Neural cell (in vitro differentiated cells): ENCODE measurements around the gene NGEF. TPM values are rescaled to one million over a fixed set of nuclear protein-coding genes. Genes with fewer than 3 reads are reported as not detected.

Experiments used
- H2AFZ ChIP-seq: fragments of 200-600, 300-800 bp; sonication (generic), shearing (Covaris generic); 2 replicates; pipeline ENCODE4 v1.6.0; 2014; ENCODE audit warnings: low read depth, mild to moderate bottlenecking, antibody characterized with exemption, low read length, moderate library complexity
- H3F3A ChIP-seq: fragments of 200-600 bp; shearing (Covaris generic); 2 replicates; pipeline ENCODE4 v1.6.1; 2016; ENCODE audit warnings: mild to moderate bottlenecking, moderate library complexity, mixed read lengths, antibody characterized with exemption, low read length; ENCODE audit not compliant: insufficient read depth, poor library complexity, severe bottlenecking
- H3K27ac ChIP-seq: fragments of 200-600, 300-800 bp; sonication (generic), shearing (Covaris generic); 2 replicates; pipeline ENCODE4 v1.5.1; 2014; ENCODE audit warnings: mild to moderate bottlenecking, low read length, moderate library complexity
- H3K27me3 ChIP-seq: fragments of 300-800, 200-600 bp; sonication (generic), shearing (Covaris generic); 2 replicates; pipeline ENCODE4 v1.6.0; 2014; ENCODE audit warnings: mild to moderate bottlenecking, low read depth, low read length, moderate library complexity; ENCODE audit not compliant: insufficient read depth
- H3K36me3 ChIP-seq: fragments of 300-800, 200-600 bp; sonication (generic), shearing (Covaris generic); 2 replicates; pipeline ENCODE4 v1.5.1; 2014; ENCODE audit warnings: mild to moderate bottlenecking, antibody characterized with exemption, low read length, moderate library complexity; ENCODE audit not compliant: insufficient read depth
- H3K4me2 ChIP-seq: fragments of 300-800, 200-600 bp; sonication (generic), shearing (Covaris generic); 2 replicates; pipeline ENCODE4 v1.6.0; 2014; ENCODE audit warnings: mild to moderate bottlenecking, low read length
- H3K4me3 ChIP-seq: fragments of 300-800, 200-600 bp; sonication (generic), shearing (Covaris generic); 2 replicates; pipeline ENCODE4 v1.5.1; 2014; ENCODE audit warnings: mild to moderate bottlenecking, low read length, moderate library complexity
- H3K79me2 ChIP-seq: fragments of 200-600 bp; shearing (Covaris generic); replicated peaks from 2 replicates; pipeline ENCODE4 v1.6.0; 2014; ENCODE audit warnings: mild to moderate bottlenecking, low read length, moderate library complexity; ENCODE audit not compliant: insufficient read depth
- H3K9ac ChIP-seq: fragments of 300-800, 200-600 bp; sonication (generic), shearing (Covaris generic); 2 replicates; pipeline ENCODE4 v1.6.1; 2016; ENCODE audit warnings: mild to moderate bottlenecking, low read length, mixed read lengths
- H3K9me2 ChIP-seq: fragments of 200-600 bp; shearing (Covaris generic); 2 replicates; pipeline ENCODE4 v1.6.1; 2016; ENCODE audit warnings: mild to moderate bottlenecking, low read length, mixed read lengths; ENCODE audit not compliant: insufficient read depth
- H3K9me3 ChIP-seq: fragments of 200-600, 300-800 bp; sonication (generic), shearing (Covaris generic); 2 replicates; pipeline ENCODE4 v1.6.1; 2016; ENCODE audit warnings: mild to moderate bottlenecking, mixed run types, low read length, moderate library complexity, mixed read lengths
- H4K20me1 ChIP-seq: fragments of 200-600 bp; shearing (Covaris generic); 2 replicates; pipeline ENCODE4 v1.6.1; 2016; ENCODE audit warnings: mild to moderate bottlenecking, mixed run types; ENCODE audit not compliant: insufficient read depth
- EP300 ChIP-seq: fragments of 450-650 bp; conservative IDR thresholded peaks from 2 replicates; pipeline ENCODE4 v1.6.1; 2014; ENCODE audit warnings: antibody characterized with exemption, mild to moderate bottlenecking, moderate library complexity; ENCODE audit not compliant: poor library complexity, severe bottlenecking
- EZH2 ChIP-seq: fragments of 200-600, 300-800 bp; shearing (Covaris generic), sonication (generic); IDR thresholded peaks from 2 replicates; pipeline ENCODE4 v1.6.1; 2014; ENCODE audit warnings: antibody characterized with exemption, low read length, borderline replicate concordance, mild to moderate bottlenecking; ENCODE audit not compliant: insufficient read depth, poor library complexity, severe bottlenecking
- MXI1 ChIP-seq: fragments of 450-650 bp; conservative IDR thresholded peaks from 2 replicates; pipeline ENCODE4 v1.6.1; 2014; ENCODE audit warnings: antibody characterized with exemption, mild to moderate bottlenecking; ENCODE audit not compliant: poor library complexity, severe bottlenecking
- POLR2AphosphoS5 ChIP-seq: IDR thresholded peaks from 2 replicates; pipeline ENCODE4 v1.6.1; 2012
- RAD21 ChIP-seq: fragments of 450-650 bp; conservative IDR thresholded peaks from 2 replicates; pipeline ENCODE4 v1.6.1; 2014; ENCODE audit warnings: antibody characterized with exemption, mild to moderate bottlenecking, moderate library complexity
- SMC3 ChIP-seq: fragments of 450-650 bp; conservative IDR thresholded peaks from 2 replicates; pipeline ENCODE4 v1.6.1; 2014; ENCODE audit warnings: antibody characterized with exemption, mild to moderate bottlenecking, moderate library complexity; ENCODE audit not compliant: poor library complexity
- TAF1 ChIP-seq: IDR thresholded peaks from 2 replicates; pipeline ENCODE4 v1.6.1; 2012; ENCODE audit warnings: low read depth
- polyA plus RNA-seq: library from polyadenylated mRNA; depleted of rRNA; stranded (reverse); fragments of >200 nt; gene quantifications from 2 replicates; pipeline ENCODE4 v1.2.3, GENCODE V29; 2014
- TF ChIP-seq, protein P1 (sequence below): fragments of 450-650 bp; IDR thresholded peaks from 2 replicates; pipeline ENCODE4 v1.5.1; 2014; ENCODE audit warnings: antibody characterized with exemption, mild to moderate bottlenecking, moderate library complexity; ENCODE audit not compliant: poor library complexity, severe bottlenecking
- TF ChIP-seq, protein P2 (sequence below): IDR thresholded peaks from 2 replicates; pipeline ENCODE4 v1.6.1; 2012; ENCODE audit warnings: borderline replicate concordance

The NGEF gene
- polyA plus RNA-seq, 1 donor from 2014 or later, result 5.2 TPM

DNA sequence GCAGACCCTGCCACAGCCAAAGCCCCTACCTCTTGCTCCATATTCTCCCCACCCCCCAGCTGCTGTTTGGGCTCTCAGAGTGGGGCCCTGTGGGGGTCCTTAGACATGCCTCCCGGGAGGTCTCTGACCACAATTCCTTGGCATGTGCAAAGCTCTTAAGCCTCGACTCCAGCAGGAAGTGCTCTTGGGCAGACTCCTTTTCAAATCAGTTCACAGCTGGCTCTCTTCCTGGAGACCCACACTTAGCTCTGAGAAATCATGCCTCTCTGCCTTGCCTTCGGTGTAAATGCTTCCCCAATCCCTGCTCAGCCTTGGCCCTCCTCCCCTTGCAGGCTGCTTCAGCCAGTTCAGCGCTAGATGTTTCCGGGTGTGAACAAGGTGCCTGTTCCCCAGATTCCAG, 46.9 kb downstream of the NGEF start:
- no peaks in the 10 kb centered on the region for H3F3A ChIP-seq
- H3K4me2 ChIP-seq, result no peak overlapping the region

DNA sequence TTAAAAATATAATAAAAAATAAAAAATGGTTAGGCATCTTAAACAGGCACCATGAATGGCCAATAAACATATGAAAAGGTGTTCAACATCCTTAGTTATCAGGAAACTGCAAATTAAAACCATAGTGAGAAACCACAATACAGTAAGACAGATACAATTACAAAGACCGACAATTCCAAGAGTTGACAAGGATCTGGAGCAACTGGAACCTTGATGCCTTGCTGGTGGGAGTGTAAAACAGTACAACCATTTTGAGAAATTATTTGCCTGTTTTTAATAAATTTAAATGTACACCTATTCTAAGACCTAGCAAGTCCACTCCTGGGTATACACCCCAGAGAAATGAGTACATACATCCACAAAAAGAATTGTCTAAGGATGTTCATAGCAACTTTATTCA, 49.1 kb downstream of the NGEF start:
- H3K27me3 ChIP-seq, result no peaks in the 10 kb centered on the region
- no peak overlapping the region for H2AFZ ChIP-seq
- no peaks in the 10 kb centered on the region for H4K20me1 ChIP-seq

More for the DNA sequence above, 46.9 kb downstream of the NGEF start:
- Histone ChIP-seq H4K20me1 (no peaks in the 10 kb centered on the region), H3K79me2 (no peaks in the 10 kb centered on the region), H3K9me2 (no peaks in the 10 kb centered on the region), H3K9me3 (peaks cover 3% of the 10 kb centered on the region), H3K9ac (no peak overlapping the region), H2AFZ (no peak overlapping the region), H3K4me3 (no peak overlapping the region), H3K36me3 (no peaks in the 10 kb centered on the region), H3K27me3 (no peaks in the 10 kb centered on the region), H3K27ac (no peak overlapping the region)
- TF ChIP-seq EZH2, result no peak
- TF ChIP-seq, protein P1, sequence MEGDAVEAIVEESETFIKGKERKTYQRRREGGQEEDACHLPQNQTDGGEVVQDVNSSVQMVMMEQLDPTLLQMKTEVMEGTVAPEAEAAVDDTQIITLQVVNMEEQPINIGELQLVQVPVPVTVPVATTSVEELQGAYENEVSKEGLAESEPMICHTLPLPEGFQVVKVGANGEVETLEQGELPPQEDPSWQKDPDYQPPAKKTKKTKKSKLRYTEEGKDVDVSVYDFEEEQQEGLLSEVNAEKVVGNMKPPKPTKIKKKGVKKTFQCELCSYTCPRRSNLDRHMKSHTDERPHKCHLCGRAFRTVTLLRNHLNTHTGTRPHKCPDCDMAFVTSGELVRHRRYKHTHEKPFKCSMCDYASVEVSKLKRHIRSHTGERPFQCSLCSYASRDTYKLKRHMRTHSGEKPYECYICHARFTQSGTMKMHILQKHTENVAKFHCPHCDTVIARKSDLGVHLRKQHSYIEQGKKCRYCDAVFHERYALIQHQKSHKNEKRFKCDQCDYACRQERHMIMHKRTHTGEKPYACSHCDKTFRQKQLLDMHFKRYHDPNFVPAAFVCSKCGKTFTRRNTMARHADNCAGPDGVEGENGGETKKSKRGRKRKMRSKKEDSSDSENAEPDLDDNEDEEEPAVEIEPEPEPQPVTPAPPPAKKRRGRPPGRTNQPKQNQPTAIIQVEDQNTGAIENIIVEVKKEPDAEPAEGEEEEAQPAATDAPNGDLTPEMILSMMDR, result no peak
- no peak for TF ChIP-seq RAD21
- TF ChIP-seq, protein P2, sequence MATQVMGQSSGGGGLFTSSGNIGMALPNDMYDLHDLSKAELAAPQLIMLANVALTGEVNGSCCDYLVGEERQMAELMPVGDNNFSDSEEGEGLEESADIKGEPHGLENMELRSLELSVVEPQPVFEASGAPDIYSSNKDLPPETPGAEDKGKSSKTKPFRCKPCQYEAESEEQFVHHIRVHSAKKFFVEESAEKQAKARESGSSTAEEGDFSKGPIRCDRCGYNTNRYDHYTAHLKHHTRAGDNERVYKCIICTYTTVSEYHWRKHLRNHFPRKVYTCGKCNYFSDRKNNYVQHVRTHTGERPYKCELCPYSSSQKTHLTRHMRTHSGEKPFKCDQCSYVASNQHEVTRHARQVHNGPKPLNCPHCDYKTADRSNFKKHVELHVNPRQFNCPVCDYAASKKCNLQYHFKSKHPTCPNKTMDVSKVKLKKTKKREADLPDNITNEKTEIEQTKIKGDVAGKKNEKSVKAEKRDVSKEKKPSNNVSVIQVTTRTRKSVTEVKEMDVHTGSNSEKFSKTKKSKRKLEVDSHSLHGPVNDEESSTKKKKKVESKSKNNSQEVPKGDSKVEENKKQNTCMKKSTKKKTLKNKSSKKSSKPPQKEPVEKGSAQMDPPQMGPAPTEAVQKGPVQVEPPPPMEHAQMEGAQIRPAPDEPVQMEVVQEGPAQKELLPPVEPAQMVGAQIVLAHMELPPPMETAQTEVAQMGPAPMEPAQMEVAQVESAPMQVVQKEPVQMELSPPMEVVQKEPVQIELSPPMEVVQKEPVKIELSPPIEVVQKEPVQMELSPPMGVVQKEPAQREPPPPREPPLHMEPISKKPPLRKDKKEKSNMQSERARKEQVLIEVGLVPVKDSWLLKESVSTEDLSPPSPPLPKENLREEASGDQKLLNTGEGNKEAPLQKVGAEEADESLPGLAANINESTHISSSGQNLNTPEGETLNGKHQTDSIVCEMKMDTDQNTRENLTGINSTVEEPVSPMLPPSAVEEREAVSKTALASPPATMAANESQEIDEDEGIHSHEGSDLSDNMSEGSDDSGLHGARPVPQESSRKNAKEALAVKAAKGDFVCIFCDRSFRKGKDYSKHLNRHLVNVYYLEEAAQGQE, result no peak
- no peak for TF ChIP-seq EP300
- no peak for TF ChIP-seq MXI1
- no peak for TF ChIP-seq SMC3
- no peak for TF ChIP-seq TAF1
- TF ChIP-seq POLR2AphosphoS5, result no peak

More for the DNA sequence above, 49.1 kb downstream of the NGEF start:
- Histone ChIP-seq H3F3A (no peaks in the 10 kb centered on the region), H3K9me3 (peaks cover 3% of the 10 kb centered on the region), H3K9ac (no peak overlapping the region), H3K4me3 (no peak overlapping the region), H3K4me2 (no peak overlapping the region), H3K27ac (no peak overlapping the region), H3K36me3 (no peaks in the 10 kb centered on the region), H3K9me2 (no peaks in the 10 kb centered on the region), H3K79me2 (no peaks in the 10 kb centered on the region)
- TF ChIP-seq EZH2 (no peak), RAD21 (no peak), SMC3 (no peak), TAF1 (no peak), POLR2AphosphoS5 (no peak), MXI1 (no peak)
- TF ChIP-seq, protein P2, result no peak
